Measurements from ENCODE around the gene SFXN2. TPM values are rescaled to one million over a fixed set of nuclear protein-coding genes. Genes with fewer than 3 reads are reported as not detected.

SFXN2 gene
- total RNA-seq, 4 donors from 2014 or later: 1.2 to 16.9 (median 8.5) TPM

GRCh38 chr10:102696736-102697135 lies 17.7 kb upstream of the SFXN2 start:
- intact Hi-C loops (cut with DNase I; ENCODE audit: low total_unique reads): no loop called here
- TF ChIP-seq POLR2A (IDR thresholded peaks at IDR 0.05): no peak
- TF ChIP-seq, protein P1, sequence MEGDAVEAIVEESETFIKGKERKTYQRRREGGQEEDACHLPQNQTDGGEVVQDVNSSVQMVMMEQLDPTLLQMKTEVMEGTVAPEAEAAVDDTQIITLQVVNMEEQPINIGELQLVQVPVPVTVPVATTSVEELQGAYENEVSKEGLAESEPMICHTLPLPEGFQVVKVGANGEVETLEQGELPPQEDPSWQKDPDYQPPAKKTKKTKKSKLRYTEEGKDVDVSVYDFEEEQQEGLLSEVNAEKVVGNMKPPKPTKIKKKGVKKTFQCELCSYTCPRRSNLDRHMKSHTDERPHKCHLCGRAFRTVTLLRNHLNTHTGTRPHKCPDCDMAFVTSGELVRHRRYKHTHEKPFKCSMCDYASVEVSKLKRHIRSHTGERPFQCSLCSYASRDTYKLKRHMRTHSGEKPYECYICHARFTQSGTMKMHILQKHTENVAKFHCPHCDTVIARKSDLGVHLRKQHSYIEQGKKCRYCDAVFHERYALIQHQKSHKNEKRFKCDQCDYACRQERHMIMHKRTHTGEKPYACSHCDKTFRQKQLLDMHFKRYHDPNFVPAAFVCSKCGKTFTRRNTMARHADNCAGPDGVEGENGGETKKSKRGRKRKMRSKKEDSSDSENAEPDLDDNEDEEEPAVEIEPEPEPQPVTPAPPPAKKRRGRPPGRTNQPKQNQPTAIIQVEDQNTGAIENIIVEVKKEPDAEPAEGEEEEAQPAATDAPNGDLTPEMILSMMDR (IDR thresholded peaks at IDR 0.05): no peak
- no peaks in the 10 kb centered on the region for H3K36me3 ChIP-seq

DNA sequence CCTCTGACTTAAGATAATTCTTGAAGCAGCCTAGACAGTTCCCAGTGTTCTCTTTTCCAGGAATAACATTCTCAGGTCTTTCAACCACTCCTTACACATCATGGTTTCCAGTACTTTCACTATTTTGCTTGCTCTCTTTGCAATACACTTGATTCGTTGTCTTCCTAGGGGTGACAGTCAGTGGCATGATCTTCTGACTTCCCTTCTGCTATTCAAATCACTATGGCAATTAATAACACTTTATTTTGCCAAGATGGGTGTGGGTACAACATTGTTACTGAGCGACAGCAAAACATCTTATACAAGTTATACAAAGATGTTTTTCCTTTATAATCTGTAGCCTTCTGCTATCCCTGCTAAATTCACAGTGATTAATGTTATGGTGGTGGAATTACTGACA lies 15.5 kb upstream of the SFXN2 start:
- no peak overlapping the region for H3K27ac ChIP-seq
- no peak for DNase-seq
- no peaks in the 10 kb centered on the region for H3K4me1 ChIP-seq
- no peak overlapping the region for H3K4me3 ChIP-seq
- TF ChIP-seq, protein P1 (IDR thresholded peaks at IDR 0.05): no peak
- no peak for TF ChIP-seq POLR2A (IDR thresholded peaks at IDR 0.05)
- intact Hi-C loops (cut with DNase I; ENCODE audit: low total_unique reads): no loop called here
- H3K27me3 ChIP-seq: no peaks in the 10 kb centered on the region
- no peaks in the 10 kb centered on the region for H3K36me3 ChIP-seq
- no peaks in the 10 kb centered on the region for H3K9me3 ChIP-seq

More at GRCh38 chr10:102696736-102697135, 17.7 kb upstream of the SFXN2 start:
- DNase-seq: no peak
- no peak overlapping the region for H3K27ac ChIP-seq
- H3K27me3 ChIP-seq: no peaks in the 10 kb centered on the region
- no peaks in the 10 kb centered on the region for H3K4me1 ChIP-seq
- H3K4me3 ChIP-seq: no peak overlapping the region
- no peaks in the 10 kb centered on the region for H3K9me3 ChIP-seq

DNA sequence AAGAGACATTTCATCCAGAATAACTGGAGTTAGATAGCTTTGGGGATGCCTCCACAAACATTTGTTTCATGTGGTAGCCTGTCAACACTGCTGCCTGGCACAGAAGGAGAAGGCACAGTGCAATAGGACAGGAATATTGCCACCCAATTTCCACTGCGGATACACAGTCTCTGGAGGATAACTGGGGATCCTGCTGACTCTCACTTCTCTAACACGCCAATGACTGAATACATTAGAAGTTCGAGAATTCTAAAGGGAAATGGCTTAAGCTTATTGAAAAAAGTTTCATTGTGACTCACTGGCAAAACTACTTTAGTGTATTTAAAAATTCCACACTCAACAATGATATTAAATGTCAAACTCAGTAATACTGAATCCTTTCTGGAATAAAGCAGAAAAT lies 13.2 kb upstream of the SFXN2 start:
- DNase-seq: no peak
- no peaks in the 10 kb centered on the region for H3K27me3 ChIP-seq
- intact Hi-C loops (cut with DNase I; ENCODE audit: low total_unique reads): no loop called here
- no peak overlapping the region for H3K27ac ChIP-seq
- no peaks in the 10 kb centered on the region for H3K4me1 ChIP-seq
- H3K36me3 ChIP-seq: no peaks in the 10 kb centered on the region
- TF ChIP-seq, protein P1 (IDR thresholded peaks at IDR 0.05): no peak
- TF ChIP-seq POLR2A (IDR thresholded peaks at IDR 0.05): no peak
- no peak overlapping the region for H3K4me3 ChIP-seq
- no peaks in the 10 kb centered on the region for H3K9me3 ChIP-seq

GRCh38 chr10:102701796-102702195 lies 12.6 kb upstream of the SFXN2 start:
- H3K27me3 ChIP-seq: no peaks in the 10 kb centered on the region
- no peak overlapping the region for H3K4me3 ChIP-seq
- no peak for DNase-seq
- intact Hi-C loops (cut with DNase I; ENCODE audit: low total_unique reads): no loop called here
- H3K36me3 ChIP-seq: no peaks in the 10 kb centered on the region
- TF ChIP-seq, protein P1 (IDR thresholded peaks at IDR 0.05): no peak
- no peak for TF ChIP-seq POLR2A (IDR thresholded peaks at IDR 0.05)
- H3K4me1 ChIP-seq: no peaks in the 10 kb centered on the region
- no peaks in the 10 kb centered on the region for H3K9me3 ChIP-seq
- H3K27ac ChIP-seq: no peak overlapping the region

DNA sequence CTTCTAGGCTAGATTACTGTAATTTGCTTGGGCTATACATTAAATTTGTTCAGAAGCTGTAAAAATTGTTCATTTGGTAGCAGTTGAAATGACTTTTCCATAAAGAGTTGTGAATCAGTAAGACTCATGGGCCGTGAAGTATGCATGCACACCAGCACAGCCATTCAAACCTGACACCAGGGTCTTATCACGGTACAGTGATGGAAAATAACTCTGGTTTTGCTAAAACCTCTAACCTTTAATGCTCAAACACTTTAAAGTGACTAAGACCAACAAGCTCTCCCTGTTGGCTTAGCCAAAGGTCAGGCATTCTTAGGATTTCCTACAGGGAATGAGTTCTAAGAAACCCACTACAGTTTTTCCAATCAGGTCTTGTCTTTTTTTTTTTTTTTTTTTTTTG lies 11.7 kb upstream of the SFXN2 start:
- no peaks in the 10 kb centered on the region for H3K9me3 ChIP-seq
- H3K4me1 ChIP-seq: no peaks in the 10 kb centered on the region
- no peaks in the 10 kb centered on the region for H3K27me3 ChIP-seq
- intact Hi-C loops (cut with DNase I; ENCODE audit: low total_unique reads): no loop called here
- H3K27ac ChIP-seq: no peak overlapping the region
- TF ChIP-seq, protein P1 (IDR thresholded peaks at IDR 0.05): no peak
- no peak for TF ChIP-seq POLR2A (IDR thresholded peaks at IDR 0.05)
- no peak for DNase-seq
- H3K4me3 ChIP-seq: no peak overlapping the region
- no peaks in the 10 kb centered on the region for H3K36me3 ChIP-seq

All from uterus (tissue), 4 donors.